ENCODE measurements around the gene HNRNPM. TPM values are rescaled to one million over a fixed set of nuclear protein-coding genes. Genes with fewer than 3 reads are reported as not detected.

Gene HNRNPM
- 69.4 and 83.1 TPM in 2 replicates for total RNA-seq

GRCh38 chr19:8444677-8445487, at the start of gene HNRNPM:
TSS of gene HNRNPM (plus strand) at chr19:8444975. CDS start at chr19:8444999, 24 bp downstream.

GRCh38 chr19:8412783-8413628, 31.8 kb upstream of the HNRNPM start, which contains the start of gene MARCHF2:
TSS of gene MARCHF2 (plus strand) at chr19:8413305. CDS start at chr19:8421841, 8,536 bp downstream.

GRCh38 chr19:8513687-8514504, 69.1 kb downstream of the HNRNPM start, which contains the start of gene ZNF414:
TSS of gene ZNF414 (minus strand) at chr19:8514167. CDS start at chr19:8514046, 121 bp downstream.

Other genes with a start within 250 kb of the HNRNPM start
- gene CERS4, start 235.6 kb upstream of the HNRNPM start, total RNA-seq: 6.7 and 9.1 TPM in 2 replicates
- gene CD320, start 136.6 kb upstream of the HNRNPM start, total RNA-seq: 87.0 and 92.6 TPM in 2 replicates
- gene NDUFA7, start 123.6 kb upstream of the HNRNPM start, total RNA-seq: 51.6 and 59.5 TPM in 2 replicates
- 362 and 493 TPM in 2 replicates for gene RPS28, start 123.5 kb upstream of the HNRNPM start, total RNA-seq
- gene KANK3, start 101.7 kb upstream of the HNRNPM start, total RNA-seq: 0.15 and 0.17 TPM in 2 replicates
- 0.17 and 0.59 TPM in 2 replicates for gene ANGPTL4, start 80.8 kb upstream of the HNRNPM start, total RNA-seq
- gene RAB11B, start 54.6 kb upstream of the HNRNPM start, total RNA-seq: 8.9 and 12.9 TPM in 2 replicates
- 34.5 and 47.1 TPM in 2 replicates for gene MARCHF2, start 31.7 kb upstream of the HNRNPM start, total RNA-seq
- gene PRAM1, start 57.7 kb downstream of the HNRNPM start, total RNA-seq: not detected in 2 replicates
- gene ZNF414, start 69.2 kb downstream of the HNRNPM start, total RNA-seq: 3.5 and 3.7 TPM in 2 replicates
- 0.15 and 1.0 TPM in 2 replicates for gene MYO1F, start 132.5 kb downstream of the HNRNPM start, total RNA-seq
- gene ADAMTS10, start 165.7 kb downstream of the HNRNPM start, total RNA-seq: 3.0 and 3.7 TPM in 2 replicates
- gene NFILZ, start 185.7 kb downstream of the HNRNPM start, total RNA-seq: not detected in 2 replicates